Spleen (tissue), 11 donors: Measurements from ENCODE around the gene PLS1. TPM values are rescaled to one million over a fixed set of nuclear protein-coding genes. Genes with fewer than 3 reads are reported as not detected.

ENCODE experiments used
- DNase-seq: peaks from one replicate; pipeline ENCODE4 v3.0.0-alpha.2; 2020
- H3K27ac ChIP-seq, 8 donors: fragments of 200-600 bp; sonication (generic) in 7 of 8; 1 replicate in 4 of 8; 2 replicates in 4 of 8; pipeline versions ENCODE4 v1.5.0 to v1.8.0; 2016 to 2021; ENCODE audit warnings: inconsistent platforms in 4 of 8, mild to moderate bottlenecking in 4 of 8, moderate library complexity in 1 of 8
- H3K27me3 ChIP-seq, 7 donors: fragments of 200-600 bp; sonication (generic) in 6 of 7; replicated peaks in 1 of 7; 1 replicate in 4 of 7; 2 replicates in 3 of 7; pipeline versions ENCODE4 v1.5.0 to v1.8.0; 2016 to 2021; ENCODE audit warnings: inconsistent platforms in 3 of 7, mild to moderate bottlenecking in 1 of 7
- H3K36me3 ChIP-seq, 6 donors: fragments of 200-600 bp; sonication (generic) in 5 of 6; 1 replicate in 4 of 6; 2 replicates in 2 of 6; pipeline versions ENCODE4 v1.5.0 to v1.8.0; 2016 to 2021; ENCODE audit warnings: inconsistent platforms in 2 of 6
- H3K4me1 ChIP-seq, 6 donors: fragments of 200-600 bp; sonication (generic) in 5 of 6; 1 replicate in 3 of 6; 2 replicates in 3 of 6; pipeline versions ENCODE4 v1.5.0 to v1.8.0; 2016 to 2021; ENCODE audit warnings: inconsistent platforms in 3 of 6
- H3K4me3 ChIP-seq, 8 donors: fragments of 200-600 bp; sonication (generic) in 7 of 8; 1 replicate in 4 of 8; 2 replicates in 4 of 8; pipeline versions ENCODE4 v1.5.0 to v1.8.0; 2016 to 2021; ENCODE audit warnings: inconsistent platforms in 4 of 8, mild to moderate bottlenecking in 4 of 8, moderate library complexity in 2 of 8
- H3K9me3 ChIP-seq, 8 donors: fragments of 200-600 bp; sonication (generic) in 7 of 8; 1 replicate in 4 of 8; 2 replicates in 4 of 8; pipeline versions ENCODE4 v1.5.0 to v1.8.0; 2016 to 2021; ENCODE audit warnings: inconsistent platforms in 4 of 8
- CTCF ChIP-seq, 11 experiments: fragments of 200-600 bp in 7 of 11; fragments of 450-650 bp in 4 of 11; sonication (generic) in 4 of 11; IDR thresholded peaks in 8 of 11; conservative IDR thresholded peaks in 3 of 11; 1 replicate in 7 of 11; 2 replicates in 4 of 11; pipeline versions ENCODE4 v1.4.0 to v1.8.0; 2016 to 2021; ENCODE audit warnings: antibody characterized with exemption in 11 of 11, inconsistent platforms in 4 of 11, mild to moderate bottlenecking in 1 of 11
- POLR2A ChIP-seq, 3 donors: fragments of 450-650 bp; IDR thresholded peaks; one replicate each; pipeline ENCODE4 v1.5.1; 2017; ENCODE audit warnings: antibody characterized with exemption in 3 of 3, mild to moderate bottlenecking in 1 of 3
- POLR2AphosphoS5 ChIP-seq, 3 donors: sonication (generic); formaldehyde crosslinking; IDR thresholded peaks; one replicate each; pipeline ENCODE4 v1.5.1; 2017; ENCODE audit warnings: antibody characterized with exemption in 3 of 3
- WGBS, 5 donors: extraction: QIAGEN DNeasy Blood & Tissue Kit in 3 of 5; methylation state at CpG; one replicate each; pipeline versions ENCODE4 v1.1.5 to v1.1.7; 2013 to 2018; 5-methylcytosine and 5-hydroxymethylcytosine counted together
- intact Hi-C: fragments of 100-400 bp; cut with DNase I; formaldehyde crosslinking; loops from one replicate; pipeline ENCODE4 v1.15.0; 2023; ENCODE audit warnings: low total_unique reads
- polyA plus RNA-seq, 3 donors: library from polyadenylated mRNA; stranded (reverse); fragments of 200-250 nt; gene quantifications; one replicate each; pipeline ENCODE4 v1.2.1, GENCODE V29; 2013
- small RNA-seq, 4 donors: library from RNA; depleted of rRNA; stranded (forward); fragments of <200 nt; gene quantifications; one replicate each; pipeline ENCODE3, GENCODE V24; 2016
- total RNA-seq, 7 donors: library from RNA; depleted of rRNA in 3 of 7; stranded (reverse); fragments of >200 nt in 3 of 7; fragmentation: NEBNext Ultra II Directional in 4 of 7; extraction: Animal tissue kit (Norgen Biotek cat#: 25700) in 4 of 7; gene quantifications; one replicate each; pipeline versions ENCODE4 v1.1.0 to v1.2.1, GENCODE V29; 2016 to 2021
- donor health status: healthy with polysubstance abuse.
- donor health status: DM: no; HTN: no; CAD: no; lungs with moderate emphysema.
- donor health status: DM: no; HTN: no; CAD: no.
- donor health status: Bipolar disorder and iron deficiency.
- donor health status: healthy.
- donor health status: DM: no; HTN: no; CAD: no.
- donor health status: DM: yes; HTN: yes; CAD: no.

The PLS1 gene
- total and polyA plus RNA-seq, 10 donors: 0.09 to 3.0 (median 1.2) TPM

- TF ChIP-seq POLR2AphosphoS5 (IDR thresholded peaks at IDR 0.05) (no peak), POLR2A (IDR thresholded peaks at IDR 0.05) (no peak), CTCF (IDR thresholded peaks at IDR 0.05 in 8 of 11, conservative IDR thresholded peaks at IDR 0.05 in 3 of 11) (no peak)
- WGBS, 5 donors: 88 to 100% (median 92%) methylated on average over 1 of the region's 1 CpG
- no peak for DNase-seq
- H3K27me3 ChIP-seq: no peaks in the 10 kb centered on the region
- no peaks in the 10 kb centered on the region for H3K4me1 ChIP-seq
- intact Hi-C loops: no loop called here
- peaks cover 0 to 18% (median 5%) of the 10 kb centered on the region in 8 donors for H3K9me3 ChIP-seq
- H3K4me3 ChIP-seq: no peak overlapping the region
- H3K36me3 ChIP-seq: peaks cover 0 to 4% (median 0%) of the 10 kb centered on the region in 6 donors
- H3K27ac ChIP-seq: no peak overlapping the region
Observed at GRCh38 chr3:142754494-142754893, 158.3 kb downstream of the PLS1 start.

Small RNA genes lying within 50 kb of the gene (small RNA-seq; reads per million reads assigned to genes)
- 0.08 to 0.14 (median 0.13) reads per million in 4 donors for gene RNA5SP143

Other genes starting within 250 kb of the PLS1 start
- gene XRN1, start 148.4 kb upstream of the PLS1 start, total RNA-seq: 10 to 100 TPM; 71.3 to 87.5 (median 82.2) TPM
- gene XRN1, start 148.4 kb upstream of the PLS1 start, polyA plus RNA-seq: 1 to 10 TPM; 5.3 to 6.3 (median 5.3) TPM
- gene ATR, start 17.7 kb upstream of the PLS1 start, total RNA-seq: 10 to 100 TPM; 33.9 to 64.0 (median 39.2) TPM
- gene ATR, start 17.7 kb upstream of the PLS1 start, polyA plus RNA-seq: 10 to 100 TPM; 18.4 to 24.7 (median 21.3) TPM
- gene TRPC1, start 127.6 kb downstream of the PLS1 start, total RNA-seq: 10 to 100 TPM in 1 of 7 donors, 1 to 10 TPM in 6; 5.5 to 21.8 (median 8.1) TPM
- 1 to 10 TPM; 1.7 to 3.0 (median 2.5) TPM for gene TRPC1, start 127.6 kb downstream of the PLS1 start, polyA plus RNA-seq